Liver (tissue), 3 donors: Measurements from ENCODE around the gene SNAPC1.

Experiments used
- CTCF ChIP-seq: fragments of 150-350 bp; IDR thresholded peaks from 2 replicates; pipeline ENCODE4 v1.5.1; 2017; ENCODE audit warnings: improper control_type of control experiment, low read depth, low read length; ENCODE audit not compliant: missing input control
- HNF4G ChIP-seq: IDR thresholded peaks from 2 replicates; pipeline ENCODE4 v1.6.1; 2016; ENCODE audit warnings: antibody characterized with exemption
- JUND ChIP-seq, 2 donors: IDR thresholded peaks; 2 replicates each; pipeline ENCODE4 v1.6.1; 2016; ENCODE audit warnings: antibody characterized with exemption in 2 of 2
- MAX ChIP-seq: IDR thresholded peaks from 2 replicates; pipeline ENCODE4 v1.6.1; 2016; ENCODE audit warnings: antibody characterized with exemption
- YY1 ChIP-seq: IDR thresholded peaks from 2 replicates; pipeline ENCODE4 v1.6.1; 2016; ENCODE audit warnings: antibody characterized with exemption, mild to moderate bottlenecking
- donor health status: healthy.
- donor health status: healthy.

DNA sequence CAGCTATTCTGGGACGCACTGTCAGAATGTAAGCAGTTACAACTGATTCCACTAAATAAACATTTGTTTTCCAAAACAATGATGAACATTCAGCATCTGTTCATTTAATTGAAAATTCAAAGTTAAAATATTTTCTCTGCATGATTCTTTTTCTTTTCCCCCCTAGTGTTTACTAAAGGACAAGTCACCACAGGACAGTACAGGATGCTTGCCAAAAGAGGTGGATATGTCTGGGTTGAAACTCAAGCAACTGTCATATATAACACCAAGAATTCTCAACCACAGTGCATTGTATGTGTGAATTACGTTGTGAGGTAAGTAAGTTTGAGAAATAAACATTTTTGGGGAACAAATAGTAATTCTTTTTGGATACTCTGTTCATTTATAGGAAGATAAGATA lies 28.2 kb upstream of the SNAPC1 start:
- TF ChIP-seq HNF4G (no peak), CTCF (no peak), JUND (IDR thresholded peaks at IDR 0.05) (no peak), MAX (no peak), YY1 (no peak)
